Osteocyte (in vitro differentiated cells): ENCODE results near the gene TMPRSS3. TPM values are rescaled to one million over a fixed set of nuclear protein-coding genes. Genes with fewer than 3 reads are reported as not detected.

Experiments
- DNase-seq: peaks from one replicate; pipeline ENCODE4 v3.0.0; 2021; ENCODE audit warnings: mixed read lengths; ENCODE audit not compliant: unreplicated experiment; ENCODE audit errors: extremely low spot score
- H3K27ac Mint-ChIP-seq: one replicate; pipeline ENCODE4 v1.8.0; 2021; ENCODE audit warnings: mild to moderate bottlenecking, mixed read lengths; ENCODE audit not compliant: unreplicated experiment
- H3K27me3 Mint-ChIP-seq: one replicate; pipeline ENCODE4 v1.8.0; 2021; ENCODE audit warnings: mixed read lengths; ENCODE audit not compliant: unreplicated experiment
- H3K36me3 Mint-ChIP-seq: one replicate; pipeline ENCODE4 v1.8.0; 2021; ENCODE audit warnings: mixed read lengths; ENCODE audit not compliant: unreplicated experiment
- H3K4me1 Mint-ChIP-seq: one replicate; pipeline ENCODE4 v1.8.0; 2021; ENCODE audit warnings: mixed read lengths; ENCODE audit not compliant: unreplicated experiment
- H3K4me3 Mint-ChIP-seq: one replicate; pipeline ENCODE4 v1.8.0; 2021; ENCODE audit warnings: mild to moderate bottlenecking, moderate library complexity, mixed read lengths; ENCODE audit not compliant: unreplicated experiment
- H3K9me3 Mint-ChIP-seq: one replicate; pipeline ENCODE4 v1.8.0; 2021; ENCODE audit warnings: mixed read lengths; ENCODE audit not compliant: unreplicated experiment
- total RNA-seq: library from RNA; stranded (reverse); gene quantifications from 2 replicates; pipeline ENCODE4 v1.2.1, GENCODE V29; 2021
- TF ChIP-seq, protein P1 (sequence below): fragments of 200-600 bp; sonication (generic); IDR thresholded peaks from 2 replicates; pipeline ENCODE4 v1.5.0; 2021; ENCODE audit warnings: antibody characterized with exemption, mild to moderate bottlenecking, moderate library complexity

Gene TMPRSS3
- total RNA-seq, 1 donor from 2014 or later = not detected

DNA sequence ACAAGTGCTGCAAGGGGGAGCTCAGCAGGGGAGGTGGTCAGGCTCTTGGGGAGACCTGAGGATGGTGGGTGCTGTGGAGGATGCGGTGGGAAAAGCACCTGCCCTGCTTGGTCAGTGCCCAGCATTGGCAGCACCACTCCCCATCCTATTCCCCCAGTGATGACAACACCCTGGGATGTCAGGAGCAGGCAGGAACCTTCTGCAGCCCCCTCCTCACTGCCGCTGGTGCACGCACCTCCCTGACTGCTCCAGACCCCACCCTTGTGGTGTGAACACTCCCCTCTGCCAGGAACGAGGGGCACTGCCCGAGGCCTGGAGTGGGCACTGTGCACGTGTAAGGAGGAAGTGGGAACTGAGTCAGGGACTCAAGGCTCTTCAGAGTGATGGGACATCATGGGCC lies 12.5 kb downstream of the TMPRSS3 start:
- H3K4me3 Mint-ChIP-seq = no peak overlapping the region
- no peak for DNase-seq
- no peak overlapping the region for H3K27ac Mint-ChIP-seq
- H3K36me3 Mint-ChIP-seq = peaks cover 2% of the 10 kb centered on the region
- TF ChIP-seq, protein P1, sequence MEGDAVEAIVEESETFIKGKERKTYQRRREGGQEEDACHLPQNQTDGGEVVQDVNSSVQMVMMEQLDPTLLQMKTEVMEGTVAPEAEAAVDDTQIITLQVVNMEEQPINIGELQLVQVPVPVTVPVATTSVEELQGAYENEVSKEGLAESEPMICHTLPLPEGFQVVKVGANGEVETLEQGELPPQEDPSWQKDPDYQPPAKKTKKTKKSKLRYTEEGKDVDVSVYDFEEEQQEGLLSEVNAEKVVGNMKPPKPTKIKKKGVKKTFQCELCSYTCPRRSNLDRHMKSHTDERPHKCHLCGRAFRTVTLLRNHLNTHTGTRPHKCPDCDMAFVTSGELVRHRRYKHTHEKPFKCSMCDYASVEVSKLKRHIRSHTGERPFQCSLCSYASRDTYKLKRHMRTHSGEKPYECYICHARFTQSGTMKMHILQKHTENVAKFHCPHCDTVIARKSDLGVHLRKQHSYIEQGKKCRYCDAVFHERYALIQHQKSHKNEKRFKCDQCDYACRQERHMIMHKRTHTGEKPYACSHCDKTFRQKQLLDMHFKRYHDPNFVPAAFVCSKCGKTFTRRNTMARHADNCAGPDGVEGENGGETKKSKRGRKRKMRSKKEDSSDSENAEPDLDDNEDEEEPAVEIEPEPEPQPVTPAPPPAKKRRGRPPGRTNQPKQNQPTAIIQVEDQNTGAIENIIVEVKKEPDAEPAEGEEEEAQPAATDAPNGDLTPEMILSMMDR = no peak
- peaks cover 10% of the 10 kb centered on the region for H3K9me3 Mint-ChIP-seq
- H3K4me1 Mint-ChIP-seq = peaks cover 6% of the 10 kb centered on the region
- peaks cover 11% of the 10 kb centered on the region for H3K27me3 Mint-ChIP-seq

DNA sequence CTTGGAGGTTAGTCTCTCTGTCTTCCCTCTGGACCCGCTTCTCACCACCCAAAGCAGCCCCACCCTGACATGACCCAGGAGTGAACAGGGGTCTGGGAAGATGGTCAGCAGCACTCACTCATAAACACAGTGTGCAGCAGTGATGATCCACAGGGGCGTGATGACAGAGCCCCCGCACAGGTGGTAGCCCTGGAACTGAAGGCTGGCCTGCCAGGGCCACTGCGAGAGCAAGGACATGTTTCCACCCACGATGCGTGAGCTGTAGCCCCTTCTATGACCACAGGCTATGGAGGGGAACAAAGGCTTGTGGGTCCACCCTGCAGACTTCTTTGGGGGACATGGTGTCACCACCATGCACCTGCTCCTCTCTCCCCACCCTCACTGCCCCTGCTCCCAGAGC lies 12.9 kb downstream of the TMPRSS3 start:
- no peak overlapping the region for H3K4me3 Mint-ChIP-seq
- H3K4me1 Mint-ChIP-seq = peaks cover 6% of the 10 kb centered on the region
- peaks cover 2% of the 10 kb centered on the region for H3K36me3 Mint-ChIP-seq
- H3K27ac Mint-ChIP-seq = no peak overlapping the region
- peaks cover 10% of the 10 kb centered on the region for H3K27me3 Mint-ChIP-seq
- DNase-seq = no peak
- TF ChIP-seq, protein P1 = no peak
- peaks cover 10% of the 10 kb centered on the region for H3K9me3 Mint-ChIP-seq

DNA sequence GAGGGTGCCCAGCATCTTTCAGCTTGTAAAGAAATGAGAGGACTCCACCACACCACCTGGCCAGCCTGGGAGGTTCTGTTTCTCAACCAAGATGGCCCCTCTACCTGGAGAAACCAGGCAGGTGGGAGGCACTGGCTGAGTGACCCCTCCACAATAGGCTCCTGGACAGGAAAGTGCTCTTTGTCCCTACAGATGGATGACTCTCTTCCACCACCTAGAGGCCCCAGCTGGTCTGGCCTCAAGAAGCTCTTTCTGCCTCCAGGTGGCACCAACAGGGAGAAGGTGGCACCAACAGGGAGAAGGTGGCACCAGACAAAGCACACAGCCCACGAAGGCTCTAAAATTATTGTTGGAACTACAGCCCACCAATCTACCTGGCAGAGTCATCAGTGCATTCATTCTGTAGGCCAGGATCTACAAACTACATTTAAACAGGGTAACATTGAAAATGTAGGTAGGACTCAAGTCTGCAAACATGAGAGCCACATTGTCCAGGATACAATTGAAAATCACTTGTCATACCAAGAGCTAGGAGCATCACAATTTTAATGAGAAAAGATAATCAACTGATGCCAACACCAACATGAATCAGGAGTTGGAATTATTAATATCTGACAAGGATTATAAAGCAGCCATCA lies 14.4 kb downstream of the TMPRSS3 start:
- Mint-ChIP-seq H3K36me3 (peaks cover 2% of the 10 kb centered on the region), H3K4me3 (no peak overlapping the region), H3K9me3 (peaks cover 10% of the 10 kb centered on the region), H3K27ac (no peak overlapping the region), H3K4me1 (no peaks in the 10 kb centered on the region), H3K27me3 (peaks cover 16% of the 10 kb centered on the region)
- TF ChIP-seq, protein P1 = peak; percentile 63
- no peak for DNase-seq

DNA sequence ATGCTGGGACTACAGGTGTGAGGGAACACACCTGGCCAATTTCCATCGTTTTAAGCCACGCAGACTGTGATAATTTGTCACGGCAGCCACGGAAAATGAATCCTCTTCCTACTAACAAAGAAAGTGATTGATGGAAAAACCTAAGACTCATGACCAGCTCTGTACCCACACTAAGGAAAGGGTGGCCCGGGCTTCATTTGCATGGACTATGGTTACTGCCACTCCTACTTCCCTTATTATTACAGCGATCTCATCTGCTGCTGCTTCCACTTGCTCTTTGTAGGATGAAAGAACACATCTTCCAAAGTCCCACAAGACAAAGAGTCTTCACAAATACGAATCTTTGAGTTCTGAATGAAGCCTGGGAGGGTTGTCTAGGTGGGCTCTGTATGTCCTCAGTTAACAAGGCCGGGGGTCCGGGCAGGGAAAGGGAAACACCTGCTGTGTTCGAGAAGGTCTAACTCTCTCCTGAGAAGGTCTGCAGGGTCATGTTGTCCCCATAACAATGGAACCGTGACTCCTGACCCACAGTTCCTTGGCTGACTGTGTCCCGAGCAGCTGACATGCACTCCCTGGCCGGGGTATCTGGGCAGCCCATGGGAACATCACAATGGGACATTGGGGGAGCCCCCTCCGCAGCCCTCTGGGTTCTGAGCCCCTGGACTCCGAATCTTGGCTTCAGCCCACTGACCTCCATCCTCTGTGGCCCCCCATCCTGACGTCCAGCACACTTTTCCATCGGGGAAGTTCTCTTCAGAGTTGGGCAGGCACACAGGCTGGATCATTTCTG lies 16.2 kb downstream of the TMPRSS3 start:
- TF ChIP-seq, protein P1 = no peak
- Mint-ChIP-seq H3K27me3 (peaks cover 12% of the 10 kb centered on the region), H3K27ac (no peak overlapping the region), H3K4me1 (no peaks in the 10 kb centered on the region), H3K36me3 (peaks cover 2% of the 10 kb centered on the region), H3K4me3 (no peak overlapping the region), H3K9me3 (peaks cover 10% of the 10 kb centered on the region)
- no peak for DNase-seq

DNA sequence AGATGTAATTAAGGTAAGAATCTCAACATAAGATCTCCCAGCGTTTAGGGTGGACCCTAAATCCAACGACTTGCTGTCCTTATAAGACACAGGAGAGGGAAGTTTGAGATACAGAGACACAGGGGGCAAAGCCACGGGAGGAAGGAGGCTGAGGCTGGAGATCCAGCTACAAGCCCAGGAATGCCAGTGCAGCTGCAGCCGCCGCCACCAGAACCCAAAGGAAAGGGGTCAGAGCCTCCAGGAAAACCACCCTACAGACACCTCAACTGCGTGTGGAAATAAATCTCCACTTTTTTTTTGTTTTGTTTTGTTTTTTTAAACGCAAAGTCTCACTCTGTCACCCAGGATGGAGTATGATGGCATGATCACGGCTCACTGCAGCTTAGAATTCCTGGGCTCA lies 17.4 kb downstream of the TMPRSS3 start:
- H3K27me3 Mint-ChIP-seq = peaks cover 14% of the 10 kb centered on the region
- no peak for DNase-seq
- no peaks in the 10 kb centered on the region for H3K4me1 Mint-ChIP-seq
- H3K36me3 Mint-ChIP-seq = peaks cover 2% of the 10 kb centered on the region
- TF ChIP-seq, protein P1 = no peak
- H3K9me3 Mint-ChIP-seq = peaks cover 10% of the 10 kb centered on the region
- no peak overlapping the region for H3K27ac Mint-ChIP-seq
- H3K4me3 Mint-ChIP-seq = no peak overlapping the region
